NCI-H1092 treated with DMSO at 0.1 percent for 48 hours (cell line): ENCODE results near the gene ISYNA1.

Experiments used
- DNase-seq: peaks from one replicate; lab custom pipeline; 2025; lab: John Stamatoyannopoulos, UW

Gene ISYNA1

GRCh38 chr19:18443831-18444230, 5.9 kb upstream of the ISYNA1 start:
- DNase-seq = no peak

GRCh38 chr19:18443406-18443805, 5.5 kb upstream of the ISYNA1 start:
- DNase-seq = no peak

- DNase-seq = no peak
Observed at GRCh38 chr19:18442941-18443340, 5.0 kb upstream of the ISYNA1 start.

- DNase-seq = no peak
Observed at GRCh38 chr19:18441804-18442788, 4.2 kb upstream of the ISYNA1 start.

- no peak for DNase-seq
Observed at GRCh38 chr19:18440936-18441803, 3.2 kb upstream of the ISYNA1 start.

- DNase-seq = no peak
Observed at GRCh38 chr19:18440415-18440877, 2.5 kb upstream of the ISYNA1 start.

- DNase-seq = no peak
Observed at GRCh38 chr19:18439910-18440237, 1.9 kb upstream of the ISYNA1 start.

- DNase-seq = no peak
Observed at GRCh38 chr19:18439025-18439909, 1.3 kb upstream of the ISYNA1 start.

GRCh38 chr19:18438331-18439024, 545 bp upstream of the ISYNA1 start:
- DNase-seq = no peak

GRCh38 chr19:18436671-18437490, 1.1 kb downstream of the ISYNA1 start:
- DNase-seq = peak; percentile 69

GRCh38 chr19:18435842-18436670, 1.9 kb downstream of the ISYNA1 start:
- no peak for DNase-seq

- DNase-seq = no peak
Observed at GRCh38 chr19:18435178-18435841, 2.6 kb downstream of the ISYNA1 start.

- DNase-seq = no peak
Observed at GRCh38 chr19:18434411-18435175, 3.3 kb downstream of the ISYNA1 start.

GRCh38 chr19:18433735-18434398, 4.1 kb downstream of the ISYNA1 start:
- DNase-seq = no peak

- DNase-seq = peak; percentile 36
Observed at GRCh38 chr19:18433015-18433691, 4.8 kb downstream of the ISYNA1 start.

GRCh38 chr19:18432275-18433014, 5.5 kb downstream of the ISYNA1 start:
- no peak for DNase-seq
